GM21528 (cell line): ENCODE data around the gene C10orf120.
A peak's percentile ranks its signal among the peaks of the same experiment; 100 is the strongest.

Experiments
- ATAC-seq: cut with Tn5 transposase; IDR thresholded peaks from one replicate; pipeline ENCODE4 v1.9.1; 2021; ENCODE audit warnings: mild to moderate bottlenecking, moderate library complexity; ENCODE audit not compliant: unreplicated experiment, low FRiP score

C10orf120 gene

DNA sequence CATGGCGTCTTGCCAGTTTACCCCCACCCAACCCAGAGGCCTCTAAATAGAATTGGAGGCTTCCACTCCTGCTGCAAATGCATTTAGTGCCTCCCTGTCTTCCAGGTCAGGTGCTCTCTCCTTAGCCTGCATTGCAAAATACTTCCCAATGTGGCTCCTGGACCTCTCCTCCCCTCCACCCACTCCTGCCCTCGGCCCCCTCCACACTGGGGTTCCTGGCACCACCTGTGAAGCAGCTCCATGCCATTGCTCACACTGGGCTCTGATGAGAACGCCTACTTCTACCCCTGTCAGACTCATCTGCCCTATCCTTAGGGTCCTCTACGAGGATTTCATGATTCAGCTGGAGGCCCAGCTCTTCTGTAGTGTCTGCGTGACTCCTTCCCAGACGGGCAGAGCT lies 37.4 kb downstream of the C10orf120 start:
- no peak for ATAC-seq

DNA sequence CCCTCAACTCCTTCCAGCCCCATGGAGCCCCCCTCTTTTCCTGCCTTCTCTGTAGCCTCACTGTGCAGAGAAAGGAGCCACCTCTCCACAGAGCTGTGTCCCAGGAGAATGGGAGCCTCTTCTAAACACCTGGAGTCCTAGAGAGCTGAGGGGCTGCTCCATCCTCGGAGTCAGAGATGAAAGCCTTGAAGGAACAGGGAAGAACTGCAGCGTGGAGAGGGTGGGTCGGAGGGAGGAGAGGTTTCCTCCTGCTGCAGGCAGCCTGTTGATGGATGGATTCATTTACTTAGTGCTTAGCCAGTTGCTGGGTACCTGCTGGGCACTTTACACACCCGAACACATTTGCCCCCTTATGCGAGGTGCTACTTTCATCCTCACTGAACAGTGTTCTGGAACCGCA lies 39.0 kb downstream of the C10orf120 start:
- ATAC-seq: no peak

DNA sequence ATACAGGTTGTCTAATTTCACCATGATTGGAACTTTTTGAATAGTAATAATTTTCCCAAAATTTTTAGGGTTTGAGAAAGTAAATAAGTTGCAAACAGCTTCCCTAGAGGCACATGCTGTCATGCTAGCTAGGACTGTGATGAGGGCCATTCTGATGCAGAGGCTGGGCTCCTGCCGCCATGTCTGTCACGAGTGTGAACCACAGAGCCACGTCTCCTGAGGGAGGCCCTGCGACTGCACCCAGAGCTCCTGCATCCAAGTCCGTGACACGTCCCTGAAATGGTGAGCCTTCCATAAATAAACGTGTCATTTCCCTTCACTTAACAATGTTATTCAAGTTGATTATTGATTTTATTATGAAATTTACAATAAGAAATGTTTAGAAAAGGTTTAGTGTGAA lies 40.0 kb downstream of the C10orf120 start:
- no peak for ATAC-seq

DNA sequence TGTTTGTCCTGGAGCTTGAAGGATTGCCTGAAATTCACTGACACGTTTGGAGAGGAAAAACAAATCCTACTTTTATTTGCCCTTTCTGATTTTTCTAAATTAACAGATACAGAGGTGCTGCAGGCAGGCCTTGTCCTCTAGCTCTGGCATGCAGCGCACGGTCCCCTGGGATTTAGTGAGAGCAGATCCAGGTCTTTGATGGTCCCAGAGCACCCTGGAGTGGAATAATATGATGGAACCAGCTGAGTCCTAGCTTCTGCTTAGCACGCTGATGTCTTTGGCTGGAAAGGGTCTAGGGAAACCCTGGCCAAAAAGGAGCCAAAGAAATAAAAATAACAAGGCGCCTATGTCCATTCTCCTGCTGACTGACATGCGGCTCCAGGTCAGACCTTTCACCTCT lies 40.5 kb downstream of the C10orf120 start:
- ATAC-seq: no peak

DNA sequence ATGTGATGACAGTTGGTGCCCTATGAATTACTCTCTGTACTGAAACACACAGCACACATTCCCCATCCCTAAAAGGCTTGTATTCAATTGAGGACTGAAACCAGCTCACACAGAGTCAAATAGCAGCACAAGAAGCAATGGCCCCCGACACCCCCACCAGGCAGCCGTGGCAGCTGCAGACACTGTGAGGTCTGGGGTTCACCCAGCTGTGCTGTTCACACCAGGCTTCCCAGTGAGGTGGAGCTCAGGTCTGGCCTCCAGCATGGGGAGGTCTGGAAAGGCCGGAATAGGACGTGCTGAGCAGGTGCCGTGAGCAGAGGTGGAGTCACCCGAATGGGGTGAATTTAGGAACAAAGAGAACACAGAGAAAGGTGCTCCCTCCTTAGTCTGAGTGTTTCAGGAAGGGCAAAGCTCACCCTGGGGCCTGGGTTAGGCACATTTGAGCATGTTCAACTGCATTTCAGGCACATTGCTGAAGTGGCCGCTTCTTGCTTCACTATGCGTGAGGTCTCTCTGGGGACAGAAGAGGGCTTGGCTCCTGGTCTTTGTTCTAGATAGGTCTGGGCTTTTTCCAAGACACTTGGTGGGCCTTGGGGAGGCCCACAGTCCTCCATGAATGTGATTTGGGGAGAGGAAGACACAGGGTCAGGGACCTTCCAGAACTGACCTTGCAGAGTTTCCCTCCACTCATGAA lies 41.1 kb downstream of the C10orf120 start:
- no peak for ATAC-seq

DNA sequence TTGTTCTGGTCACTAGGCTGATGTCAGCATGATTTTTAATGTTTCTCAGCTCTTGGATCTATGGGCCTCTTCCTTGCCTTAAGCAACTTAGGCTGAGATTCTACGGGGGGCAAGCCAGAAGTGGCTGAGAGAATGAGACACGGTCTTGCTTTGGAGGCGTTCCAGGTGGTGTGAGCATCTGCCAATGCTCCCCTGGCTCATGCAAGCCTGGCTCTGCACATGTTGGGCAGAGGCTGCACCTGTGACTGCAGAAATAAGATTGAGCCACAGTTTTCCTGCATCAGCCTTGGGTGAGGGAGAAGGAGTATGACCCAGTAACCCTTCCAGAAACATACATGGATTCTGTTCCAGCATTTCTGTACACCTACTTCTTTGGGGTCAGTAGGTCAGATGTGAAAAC lies 41.9 kb downstream of the C10orf120 start:
- no peak for ATAC-seq

DNA sequence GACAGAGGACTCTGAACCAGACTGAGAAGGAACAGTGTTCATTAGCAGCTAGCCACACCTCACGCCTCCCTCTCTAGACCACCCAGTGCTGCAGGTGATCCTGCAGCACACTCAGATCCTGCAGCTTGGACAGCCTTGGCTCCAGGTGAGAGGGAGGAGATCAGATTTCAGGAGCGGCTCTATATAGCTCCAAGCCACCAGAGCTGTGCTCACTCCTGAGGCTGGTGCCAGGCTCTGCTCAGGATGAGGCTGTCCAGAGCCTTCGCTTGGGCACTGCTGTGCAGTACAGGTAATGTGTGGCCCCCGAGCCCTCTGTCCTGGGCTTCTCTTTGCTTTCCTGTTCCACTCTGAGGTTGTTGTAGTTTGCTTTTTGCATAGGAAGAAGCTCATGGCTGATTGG lies 42.4 kb downstream of the C10orf120 start:
- no peak for ATAC-seq

DNA sequence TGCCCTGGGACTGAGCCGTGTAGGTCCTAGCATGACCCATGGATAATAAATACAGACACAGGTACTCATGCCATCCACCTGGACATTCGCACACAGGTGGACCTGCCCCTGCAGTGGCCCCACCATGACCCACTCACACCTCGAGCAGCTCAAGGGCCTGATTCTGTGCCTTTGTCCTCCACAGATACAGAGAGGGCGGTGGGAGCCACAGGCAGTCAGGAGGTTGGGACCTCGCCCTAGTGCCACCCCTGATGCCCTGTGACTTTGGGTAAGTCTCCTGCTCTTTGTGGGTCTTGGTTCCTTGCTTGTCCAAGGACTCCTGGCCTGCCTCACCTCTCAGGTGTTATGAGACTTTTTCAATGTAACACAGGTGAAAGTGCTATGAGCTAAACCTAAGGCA lies 42.9 kb downstream of the C10orf120 start:
- no peak for ATAC-seq

DNA sequence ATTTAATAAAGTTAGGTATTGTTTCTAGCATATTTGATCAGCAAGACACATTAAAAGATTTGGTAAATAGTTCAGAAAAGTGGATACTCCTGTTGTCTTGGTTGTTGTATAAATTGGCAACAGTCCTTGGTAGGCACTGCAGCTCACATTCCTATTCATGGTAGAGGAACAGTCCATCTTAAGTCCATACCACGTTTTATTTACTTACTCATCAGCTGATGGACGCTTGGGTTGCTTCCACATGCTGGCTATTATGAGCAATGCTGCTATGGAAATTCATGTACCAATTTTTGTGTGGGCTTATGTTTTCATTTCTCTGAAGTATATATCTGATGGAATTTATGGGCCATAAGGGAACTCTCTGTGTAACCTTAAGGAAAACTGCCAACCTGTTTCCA lies 43.3 kb downstream of the C10orf120 start:
- no peak for ATAC-seq

DNA sequence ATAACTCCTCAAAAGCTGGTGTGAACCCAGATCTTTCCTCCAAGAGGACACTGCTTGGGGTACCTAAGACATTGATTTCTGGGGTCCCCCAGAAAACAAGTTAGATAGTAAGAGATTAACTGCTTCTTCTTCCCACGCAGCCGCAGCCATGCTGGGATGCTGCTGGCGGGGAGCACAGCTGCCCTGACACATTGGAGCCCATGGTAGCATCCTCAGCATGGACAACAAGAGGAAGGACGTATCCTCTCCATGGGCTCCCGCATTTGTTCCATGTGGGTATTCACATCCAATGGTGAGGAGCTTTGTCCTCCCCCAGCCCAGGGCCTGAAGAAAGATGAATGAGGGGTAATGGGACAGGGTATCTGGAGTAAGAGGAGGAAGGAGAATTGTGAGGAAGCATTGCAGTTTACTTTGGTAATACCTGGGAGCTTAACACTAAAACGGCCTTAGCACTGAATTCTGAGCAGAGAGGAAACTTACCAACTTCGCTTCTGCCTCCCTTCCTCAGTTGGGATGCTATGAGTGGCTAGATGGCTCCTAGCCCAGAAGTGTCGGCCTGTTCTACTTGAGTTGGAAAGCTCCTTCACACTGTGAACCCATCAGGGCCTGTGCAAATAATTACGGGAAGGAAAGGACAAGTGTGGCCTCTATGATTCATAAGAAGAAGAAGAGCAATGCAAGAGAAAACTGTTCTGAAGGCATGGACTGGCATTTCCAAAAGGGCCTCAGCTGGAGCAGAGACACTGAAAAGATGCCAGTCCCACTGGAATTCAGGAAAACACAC lies 43.9 kb downstream of the C10orf120 start:
- no peak for ATAC-seq

DNA sequence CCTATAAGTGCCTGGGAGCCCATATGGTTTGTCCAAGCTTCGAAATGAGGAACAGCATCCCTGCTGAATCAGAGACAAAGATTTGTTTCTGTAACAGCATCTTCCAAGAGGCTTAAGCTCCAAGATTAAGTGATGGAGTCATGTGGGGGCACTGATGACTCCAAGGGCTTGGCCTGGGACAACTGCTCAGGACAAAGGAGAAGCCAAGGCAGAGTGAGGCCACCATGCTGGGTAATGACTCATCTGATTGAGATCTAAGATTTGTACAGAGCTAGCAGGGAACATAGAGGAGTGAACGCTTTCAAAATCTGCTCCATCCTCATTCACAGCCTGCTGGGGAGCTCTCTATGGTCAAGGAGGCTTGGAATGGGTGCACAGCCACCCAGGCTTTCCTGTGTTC lies 49.3 kb downstream of the C10orf120 start:
- ATAC-seq: no peak

DNA sequence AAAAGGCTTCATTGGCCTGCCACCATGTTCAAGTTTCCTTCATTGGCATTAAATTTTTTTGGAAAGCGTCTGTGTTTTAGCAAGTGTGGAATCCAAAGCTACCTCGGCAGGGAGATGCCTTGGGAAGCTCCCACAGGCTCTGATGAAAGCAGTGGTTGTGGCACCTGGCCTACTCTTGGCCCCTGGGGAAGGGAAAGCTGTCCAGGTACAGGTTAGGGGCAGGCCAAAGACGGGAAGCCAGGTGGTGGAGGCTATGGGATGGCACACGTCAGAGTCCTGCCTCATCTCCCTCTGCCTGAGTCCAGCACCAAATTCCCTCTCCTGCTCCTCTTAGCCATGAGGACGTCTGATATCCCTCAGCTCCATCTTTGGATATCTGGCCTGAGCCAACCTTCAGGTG lies 49.7 kb downstream of the C10orf120 start:
- no peak for ATAC-seq

DNA sequence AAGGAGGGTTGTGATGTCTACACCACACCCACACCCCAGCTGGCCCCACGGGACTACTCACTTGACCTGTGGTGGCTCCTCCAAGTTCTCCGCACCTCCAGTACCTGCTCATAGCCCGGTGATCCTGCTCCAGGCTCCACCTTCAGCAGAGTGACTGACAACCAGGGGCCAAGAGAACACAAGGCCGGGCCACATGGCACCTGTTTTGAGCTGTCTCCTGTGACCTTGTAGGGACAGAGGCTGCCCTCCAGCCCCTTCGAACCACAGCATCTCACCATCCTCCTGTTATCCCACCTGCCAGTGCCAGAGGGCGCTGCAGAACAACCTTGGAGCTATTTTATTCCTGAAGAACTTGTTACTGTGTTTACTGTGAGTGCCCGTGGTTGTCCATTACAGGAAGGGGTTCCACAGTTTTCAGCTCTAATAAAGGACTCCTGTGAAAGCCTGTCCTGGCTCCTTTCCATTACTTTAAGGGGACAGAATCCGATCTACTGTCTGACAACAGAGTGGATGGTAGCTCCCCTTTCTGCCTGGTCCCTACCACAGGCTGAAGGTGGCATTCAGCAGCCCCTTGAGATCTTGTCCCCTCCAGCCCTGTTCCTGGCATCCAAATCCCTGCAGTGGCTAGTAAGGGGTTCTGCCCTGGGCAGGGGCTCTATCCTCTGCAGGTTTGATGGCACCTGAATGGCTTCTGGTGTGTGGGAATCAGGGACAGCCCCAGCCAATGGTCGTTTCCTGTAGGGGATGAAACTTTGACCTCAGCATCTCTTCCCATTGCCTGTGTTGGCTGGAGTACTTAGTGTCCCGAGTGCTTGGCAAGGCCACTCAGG lies 50.8 kb downstream of the C10orf120 start:
- peak; percentile 58 for ATAC-seq
